ENCODE data around the gene SPEG.

- TF ChIP-seq, protein P1, sequence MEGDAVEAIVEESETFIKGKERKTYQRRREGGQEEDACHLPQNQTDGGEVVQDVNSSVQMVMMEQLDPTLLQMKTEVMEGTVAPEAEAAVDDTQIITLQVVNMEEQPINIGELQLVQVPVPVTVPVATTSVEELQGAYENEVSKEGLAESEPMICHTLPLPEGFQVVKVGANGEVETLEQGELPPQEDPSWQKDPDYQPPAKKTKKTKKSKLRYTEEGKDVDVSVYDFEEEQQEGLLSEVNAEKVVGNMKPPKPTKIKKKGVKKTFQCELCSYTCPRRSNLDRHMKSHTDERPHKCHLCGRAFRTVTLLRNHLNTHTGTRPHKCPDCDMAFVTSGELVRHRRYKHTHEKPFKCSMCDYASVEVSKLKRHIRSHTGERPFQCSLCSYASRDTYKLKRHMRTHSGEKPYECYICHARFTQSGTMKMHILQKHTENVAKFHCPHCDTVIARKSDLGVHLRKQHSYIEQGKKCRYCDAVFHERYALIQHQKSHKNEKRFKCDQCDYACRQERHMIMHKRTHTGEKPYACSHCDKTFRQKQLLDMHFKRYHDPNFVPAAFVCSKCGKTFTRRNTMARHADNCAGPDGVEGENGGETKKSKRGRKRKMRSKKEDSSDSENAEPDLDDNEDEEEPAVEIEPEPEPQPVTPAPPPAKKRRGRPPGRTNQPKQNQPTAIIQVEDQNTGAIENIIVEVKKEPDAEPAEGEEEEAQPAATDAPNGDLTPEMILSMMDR (IDR thresholded peaks at IDR 0.05), result no peak
- TF ChIP-seq POLR2A (IDR thresholded peaks at IDR 0.05), result no peak
These were observed 64.9 kb downstream of the SPEG start for GRCh38 chr2:219499555-219499954.

All from right lobe of liver (tissue), 4 donors.